ENCODE data around the gene FNBP1L.
"Not testable (repeated sequence)": the region's sequence is repeated elsewhere in the genome, so short reads cannot be mapped to it uniquely, and the experiment has no call there.

FNBP1L gene

GRCh38 chr1:93537924-93538323 lies 90.0 kb downstream of the FNBP1L start:
- no peak for DNase-seq

GRCh38 chr1:93541045-93541444 lies 93.1 kb downstream of the FNBP1L start:
- DNase-seq = no peak

GRCh38 chr1:93542398-93542797 lies 94.5 kb downstream of the FNBP1L start:
- DNase-seq = no peak

- no peak for DNase-seq
These were observed 98.4 kb downstream of the FNBP1L start for GRCh38 chr1:93546162-93546863.

GRCh38 chr1:93549131-93549530 lies 101.2 kb downstream of the FNBP1L start:
- DNase-seq = no peak

GRCh38 chr1:93549811-93550210 lies 101.9 kb downstream of the FNBP1L start:
- no peak for DNase-seq

GRCh38 chr1:93552741-93553455 lies 105.0 kb downstream of the FNBP1L start:
- DNase-seq = no peak

GRCh38 chr1:93553886-93554490 lies 106.1 kb downstream of the FNBP1L start:
- DNase-seq = not testable (repeated sequence)

GRCh38 chr1:93554883-93555872 lies 107.3 kb downstream of the FNBP1L start:
- DNase-seq = no peak

GRCh38 chr1:93556291-93556690 lies 108.4 kb downstream of the FNBP1L start:
- no peak for DNase-seq

- DNase-seq = no peak
These were observed 111.1 kb downstream of the FNBP1L start for GRCh38 chr1:93559045-93559444.

GRCh38 chr1:93559695-93560094 lies 111.8 kb downstream of the FNBP1L start:
- no peak for DNase-seq

- no peak for DNase-seq
These were observed 117.7 kb downstream of the FNBP1L start for GRCh38 chr1:93565496-93566206.

GRCh38 chr1:93566227-93566626 lies 118.3 kb downstream of the FNBP1L start:
- DNase-seq = no peak

GRCh38 chr1:93567255-93567918 lies 119.5 kb downstream of the FNBP1L start:
- DNase-seq = no peak

- DNase-seq = no peak
These were observed 121.6 kb downstream of the FNBP1L start for GRCh38 chr1:93569489-93569888.

- DNase-seq = no peak
These were observed 123.8 kb downstream of the FNBP1L start for GRCh38 chr1:93571623-93572310.

- no peak for DNase-seq
These were observed 126.1 kb downstream of the FNBP1L start for GRCh38 chr1:93573940-93574469.

GRCh38 chr1:93574511-93574910 lies 126.6 kb downstream of the FNBP1L start:
- DNase-seq = no peak

- DNase-seq = no peak
These were observed 127.1 kb downstream of the FNBP1L start for GRCh38 chr1:93574991-93575390.
